HepG2 (cell line): ENCODE data around the gene CAVIN1. TPM values are rescaled to one million over a fixed set of nuclear protein-coding genes. Genes with fewer than 3 reads are reported as not detected.

Experiments used
- ARNT ChIP-seq: fragments of 450-650 bp; IDR thresholded peaks from 2 replicates; pipeline ENCODE4 v1.6.1; 2017
- BHLHE40 ChIP-seq: IDR thresholded peaks from 2 replicates; pipeline ENCODE4 v1.6.1; 2011; ENCODE audit warnings: low read length, improper control_type of control experiment
- CHD2 ChIP-seq: IDR thresholded peaks from 2 replicates; pipeline ENCODE4 v1.6.1; 2011; ENCODE audit warnings: low read depth, low read length, improper control_type of control experiment
- CHD4 ChIP-seq: fragments of 200-600 bp; sonication (generic); IDR thresholded peaks from 2 replicates; pipeline ENCODE4 v1.7.0; 2017; ENCODE audit warnings: mild to moderate bottlenecking, low read length, borderline replicate concordance
- CREB1 ChIP-seq, 2 experiments: fragments of 450-650 bp in 1 of 2; IDR thresholded peaks; 2 replicates each; pipeline ENCODE4 v1.6.1; 2016 to 2017; ENCODE audit warnings: control low read depth in 1 of 2, mild to moderate bottlenecking in 1 of 2, missing compliant biosample characterization in 1 of 2, missing genetic modification characterization in 1 of 2
- DBP ChIP-seq: sonication (generic); formaldehyde crosslinking; IDR thresholded peaks from 2 replicates; pipeline ENCODE4 v1.4.0; 2020; ENCODE audit warnings: missing genetic modification reagents; ENCODE audit errors: not compliant biosample characterization
- DNMT1 ChIP-seq: sonication (generic); formaldehyde crosslinking; IDR thresholded peaks from 2 replicates; pipeline ENCODE4 v1.5.1; 2020; ENCODE audit warnings: mild to moderate bottlenecking, missing genetic modification reagents
- HNRNPL ChIP-seq: fragments of 200-400 bp; formaldehyde crosslinking; IDR thresholded peaks from 2 replicates; pipeline ENCODE4 v1.6.1; 2017; ENCODE audit warnings: mild to moderate bottlenecking, low read depth, low read length
- JUN ChIP-seq: sonication (generic); formaldehyde crosslinking; IDR thresholded peaks from 2 replicates; pipeline ENCODE4 v1.4.0; 2020; ENCODE audit warnings: mild to moderate bottlenecking, missing genetic modification reagents
- KLF15 ChIP-seq: sonication (generic); formaldehyde crosslinking; IDR thresholded peaks from 2 replicates; pipeline ENCODE4 v1.8.1; 2023; ENCODE audit warnings: borderline replicate concordance, mild to moderate bottlenecking, inconsistent platforms, missing genetic modification reagents, mixed read lengths
- MXD4 ChIP-seq: IDR thresholded peaks from 2 replicates; pipeline ENCODE4 v1.6.1; 2016; ENCODE audit warnings: mild to moderate bottlenecking, missing biosample characterization, missing genetic modification reagents
- NCOA5 ChIP-seq: sonication (generic); formaldehyde crosslinking; IDR thresholded peaks from 2 replicates; pipeline ENCODE4 v1.4.0; 2020; ENCODE audit warnings: missing genetic modification reagents
- RFX5 ChIP-seq: IDR thresholded peaks from 2 replicates; pipeline ENCODE4 v1.6.1; 2011; ENCODE audit warnings: low read depth, low read length, improper control_type of control experiment
- RXRB ChIP-seq: IDR thresholded peaks from 2 replicates; pipeline ENCODE4 v1.6.1; 2016; ENCODE audit warnings: borderline replicate concordance, missing genetic modification reagents, missing compliant biosample characterization
- SMYD3 ChIP-seq: sonication (generic); formaldehyde crosslinking; IDR thresholded peaks from 2 replicates; pipeline ENCODE4 v1.8.1; 2023; ENCODE audit warnings: mild to moderate bottlenecking, missing genetic modification reagents
- SP4 ChIP-seq: sonication (generic); formaldehyde crosslinking; IDR thresholded peaks from 2 replicates; pipeline ENCODE4 v1.8.1; 2023; ENCODE audit warnings: mild to moderate bottlenecking, missing genetic modification reagents
- SRY ChIP-seq: sonication (generic); formaldehyde crosslinking; IDR thresholded peaks from 2 replicates; pipeline ENCODE4 v1.8.0; 2022; ENCODE audit warnings: mild to moderate bottlenecking, missing genetic modification reagents
- YY1 ChIP-seq: IDR thresholded peaks from 2 replicates; pipeline ENCODE4 v1.6.1; 2011; ENCODE audit warnings: low read length, low read depth, moderate library complexity, mild to moderate bottlenecking; ENCODE audit not compliant: insufficient read depth, insufficient replicate concordance
- ZNF121 ChIP-seq: sonication (generic); formaldehyde crosslinking; IDR thresholded peaks from 2 replicates; pipeline ENCODE4 v1.5.0; 2020; ENCODE audit warnings: mild to moderate bottlenecking, missing genetic modification reagents
- ZNF138 ChIP-seq: sonication (generic); formaldehyde crosslinking; IDR thresholded peaks from 2 replicates; pipeline ENCODE4 v1.5.0; 2020; ENCODE audit warnings: mild to moderate bottlenecking, low read depth, missing genetic modification reagents
- ZNF207 ChIP-seq: fragments of 450-650 bp; IDR thresholded peaks from 2 replicates; pipeline ENCODE4 v1.6.1; 2016; ENCODE audit warnings: antibody characterized with exemption, borderline replicate concordance
- ZNF225 ChIP-seq: sonication (generic); formaldehyde crosslinking; IDR thresholded peaks from 2 replicates; pipeline ENCODE4 v1.4.0; 2020; ENCODE audit warnings: mild to moderate bottlenecking, missing genetic modification reagents
- ZNF670 ChIP-seq: sonication (generic); formaldehyde crosslinking; IDR thresholded peaks from 2 replicates; pipeline ENCODE4 v1.8.0; 2022; ENCODE audit warnings: mild to moderate bottlenecking, missing genetic modification reagents, borderline replicate concordance
- ZNF672 ChIP-seq: sonication (generic); formaldehyde crosslinking; IDR thresholded peaks from 2 replicates; pipeline ENCODE4 v1.8.1; 2022; ENCODE audit warnings: missing genetic modification reagents
- ZNF782 ChIP-seq: sonication (generic); formaldehyde crosslinking; IDR thresholded peaks from 2 replicates; pipeline ENCODE4 v1.4.0; 2020; ENCODE audit warnings: missing genetic modification reagents, mild to moderate bottlenecking, borderline replicate concordance
- ZNF891 ChIP-seq: sonication (generic); formaldehyde crosslinking; IDR thresholded peaks from 2 replicates; pipeline ENCODE4 v1.5.0; 2020; ENCODE audit warnings: mild to moderate bottlenecking, missing genetic modification reagents
- ZSCAN25 ChIP-seq: sonication (generic); formaldehyde crosslinking; IDR thresholded peaks from 2 replicates; pipeline ENCODE4 v1.8.0; 2022; ENCODE audit warnings: mild to moderate bottlenecking, missing genetic modification reagents
- polyA plus RNA-seq, 8 experiments: library from polyadenylated mRNA; depleted of rRNA in 3 of 8; stranded (reverse) in 7 of 8; unstranded in 1 of 8; fragments of >200 nt; fragmentation: Illumina TruSeq in 4 of 8; extraction: Trizol in 4 of 8; gene quantifications; 2 replicates each; pipeline versions ENCODE4 v1.2.1 to v1.2.3, GENCODE V29; 2011 to 2016; ENCODE audit warnings: low read depth in 4 of 8, missing spikeins in 1 of 8, mixed read lengths in 1 of 8; ENCODE audit not compliant: insufficient read depth in 1 of 8
- total RNA-seq, 5 experiments: library from RNA; depleted of rRNA; stranded (reverse); fragments of >200 nt; fragmentation: Illumina TruSeq; extraction: Trizol; gene quantifications; 2 replicates each; pipeline ENCODE4 v1.2.3, GENCODE V29; 2016; ENCODE audit warnings: low read depth in 1 of 5
- TF ChIP-seq, protein P1 (sequence below): sonication (generic); formaldehyde crosslinking; IDR thresholded peaks from 2 replicates; pipeline ENCODE4 v1.5.1; 2020; ENCODE audit warnings: mild to moderate bottlenecking, missing genetic modification reagents, moderate library complexity

Gene CAVIN1
- total and polyA plus RNA-seq, 2 of the 13 experiments (the other 11 are each of a cell fraction or from before 2014, with no cell fraction given) = 15.9 to 25.5 TPM

- TF ChIP-seq SMYD3 (CRISPR knock-in tag) (no peak), ZNF782 (CRISPR knock-in tag) (no peak), ZNF121 (CRISPR knock-in tag) (no peak), ZNF672 (CRISPR knock-in tag) (no peak), KLF15 (CRISPR knock-in tag) (no peak), CHD2 (peak; percentile 37; the same call in 1 of the 2 replicates), NCOA5 (CRISPR knock-in tag) (no peak), ARNT (no peak), HNRNPL (no peak), MXD4 (CRISPR knock-in tag) (peak; percentile 58), ZNF670 (CRISPR knock-in tag) (0 out of 2 replicates have a peak, but pooled peaks have one; percentile 54), ZNF891 (CRISPR knock-in tag) (no peak), ZSCAN25 (peak; percentile 54; the same call in 1 of the 2 replicates), SP4 (CRISPR knock-in tag) (peak; percentile 85), ZNF138 (peak; percentile 60; the same call in 1 of the 2 replicates), BHLHE40 (peak; percentile 63), CREB1 (IDR thresholded peaks at IDR 0.05) (peak; percentile 72), CREB1 (CRISPR knock-in tag; IDR thresholded peaks at IDR 0.05) (peak; percentile 67; the same call in 1 of the 2 replicates), RXRB (CRISPR knock-in tag) (peak; percentile 69), YY1 (peak; percentile 95), JUN (peak; percentile 82; the same call in 1 of the 2 replicates), DNMT1 (0 out of 2 replicates have a peak, but pooled peaks have one; percentile 68), CHD4 (no peak), ZNF207 (no peak), ZNF225 (CRISPR knock-in tag) (0 out of 2 replicates have a peak, but pooled peaks have one; percentile 70), SRY (CRISPR knock-in tag) (peak; percentile 73), DBP (CRISPR knock-in tag) (peak; percentile 24), RFX5 (no peak)
- TF ChIP-seq, protein P1, sequence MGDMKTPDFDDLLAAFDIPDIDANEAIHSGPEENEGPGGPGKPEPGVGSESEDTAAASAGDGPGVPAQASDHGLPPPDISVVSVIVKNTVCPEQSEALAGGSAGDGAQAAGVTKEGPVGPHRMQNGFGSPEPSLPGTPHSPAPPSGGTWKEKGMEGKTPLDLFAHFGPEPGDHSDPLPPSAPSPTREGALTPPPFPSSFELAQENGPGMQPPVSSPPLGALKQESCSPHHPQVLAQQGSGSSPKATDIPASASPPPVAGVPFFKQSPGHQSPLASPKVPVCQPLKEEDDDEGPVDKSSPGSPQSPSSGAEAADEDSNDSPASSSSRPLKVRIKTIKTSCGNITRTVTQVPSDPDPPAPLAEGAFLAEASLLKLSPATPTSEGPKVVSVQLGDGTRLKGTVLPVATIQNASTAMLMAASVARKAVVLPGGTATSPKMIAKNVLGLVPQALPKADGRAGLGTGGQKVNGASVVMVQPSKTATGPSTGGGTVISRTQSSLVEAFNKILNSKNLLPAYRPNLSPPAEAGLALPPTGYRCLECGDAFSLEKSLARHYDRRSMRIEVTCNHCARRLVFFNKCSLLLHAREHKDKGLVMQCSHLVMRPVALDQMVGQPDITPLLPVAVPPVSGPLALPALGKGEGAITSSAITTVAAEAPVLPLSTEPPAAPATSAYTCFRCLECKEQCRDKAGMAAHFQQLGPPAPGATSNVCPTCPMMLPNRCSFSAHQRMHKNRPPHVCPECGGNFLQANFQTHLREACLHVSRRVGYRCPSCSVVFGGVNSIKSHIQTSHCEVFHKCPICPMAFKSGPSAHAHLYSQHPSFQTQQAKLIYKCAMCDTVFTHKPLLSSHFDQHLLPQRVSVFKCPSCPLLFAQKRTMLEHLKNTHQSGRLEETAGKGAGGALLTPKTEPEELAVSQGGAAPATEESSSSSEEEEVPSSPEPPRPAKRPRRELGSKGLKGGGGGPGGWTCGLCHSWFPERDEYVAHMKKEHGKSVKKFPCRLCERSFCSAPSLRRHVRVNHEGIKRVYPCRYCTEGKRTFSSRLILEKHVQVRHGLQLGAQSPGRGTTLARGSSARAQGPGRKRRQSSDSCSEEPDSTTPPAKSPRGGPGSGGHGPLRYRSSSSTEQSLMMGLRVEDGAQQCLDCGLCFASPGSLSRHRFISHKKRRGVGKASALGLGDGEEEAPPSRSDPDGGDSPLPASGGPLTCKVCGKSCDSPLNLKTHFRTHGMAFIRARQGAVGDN = peak; percentile 98
Measured at GRCh38 chr17:42458497-42459255, 35.6 kb upstream of the CAVIN1 start, which contains the start of gene ATP6V0A1 (continued).
